ENCODE measurements around the gene PRH2. TPM values are rescaled to one million over a fixed set of nuclear protein-coding genes. Genes with fewer than 3 reads are reported as not detected.

The PRH2 gene
- total and polyA plus RNA-seq, 7 donors, result not detected

DNA sequence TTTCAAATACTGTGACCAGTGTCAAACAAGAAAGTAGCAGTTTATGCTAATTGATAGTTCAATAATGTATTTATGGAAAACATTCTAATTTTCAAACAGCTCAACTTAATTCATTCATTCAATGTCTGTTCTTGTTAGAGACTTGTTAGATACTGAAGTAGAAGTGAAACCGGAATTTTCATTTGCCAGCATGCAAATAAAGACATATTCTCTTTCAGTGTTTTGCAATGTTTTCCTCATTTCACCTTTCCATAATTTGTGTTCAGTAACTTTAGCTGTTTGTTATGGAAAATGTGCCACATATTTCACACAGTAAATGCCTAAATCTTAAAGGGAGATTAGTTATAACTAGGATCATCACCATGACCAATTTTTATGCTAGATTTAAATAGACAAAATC, 36.4 kb downstream of the PRH2 start:
- 87 to 98% (median 96%) methylated on average over 1 of the region's 1 CpG for WGBS, 3 donors

DNA sequence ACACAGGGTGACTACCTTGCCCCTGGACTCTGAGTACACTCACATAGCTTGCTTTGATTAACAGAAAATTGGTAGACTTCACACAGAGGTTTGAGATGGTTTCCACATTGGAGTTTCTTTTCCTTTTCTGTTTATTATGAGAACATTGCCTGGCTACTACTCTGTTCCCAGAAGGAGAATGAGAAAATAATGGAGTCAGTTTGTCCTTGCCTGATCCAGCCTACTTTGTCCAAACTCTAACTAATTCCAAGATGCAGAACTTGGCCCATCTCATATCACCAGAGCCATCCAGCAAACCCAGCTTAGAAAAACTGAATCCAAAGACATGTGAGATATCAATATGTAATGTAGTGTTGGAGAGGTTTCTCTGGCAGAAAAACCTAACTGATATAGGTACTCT, 37.3 kb downstream of the PRH2 start:
- H3K27me3 ChIP-seq (ENCODE audit: insufficient read depth in 3 of 3, low read length in 2 of 3), result no peaks in the 10 kb centered on the region
- TF ChIP-seq, protein P1, sequence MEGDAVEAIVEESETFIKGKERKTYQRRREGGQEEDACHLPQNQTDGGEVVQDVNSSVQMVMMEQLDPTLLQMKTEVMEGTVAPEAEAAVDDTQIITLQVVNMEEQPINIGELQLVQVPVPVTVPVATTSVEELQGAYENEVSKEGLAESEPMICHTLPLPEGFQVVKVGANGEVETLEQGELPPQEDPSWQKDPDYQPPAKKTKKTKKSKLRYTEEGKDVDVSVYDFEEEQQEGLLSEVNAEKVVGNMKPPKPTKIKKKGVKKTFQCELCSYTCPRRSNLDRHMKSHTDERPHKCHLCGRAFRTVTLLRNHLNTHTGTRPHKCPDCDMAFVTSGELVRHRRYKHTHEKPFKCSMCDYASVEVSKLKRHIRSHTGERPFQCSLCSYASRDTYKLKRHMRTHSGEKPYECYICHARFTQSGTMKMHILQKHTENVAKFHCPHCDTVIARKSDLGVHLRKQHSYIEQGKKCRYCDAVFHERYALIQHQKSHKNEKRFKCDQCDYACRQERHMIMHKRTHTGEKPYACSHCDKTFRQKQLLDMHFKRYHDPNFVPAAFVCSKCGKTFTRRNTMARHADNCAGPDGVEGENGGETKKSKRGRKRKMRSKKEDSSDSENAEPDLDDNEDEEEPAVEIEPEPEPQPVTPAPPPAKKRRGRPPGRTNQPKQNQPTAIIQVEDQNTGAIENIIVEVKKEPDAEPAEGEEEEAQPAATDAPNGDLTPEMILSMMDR (IDR thresholded peaks at IDR 0.05), result no peak
- DNase-seq, result no peak
- ATAC-seq, result no peak
- H3K4me1 ChIP-seq, result peaks cover 3% of the 10 kb centered on the region
- H3K4me3 ChIP-seq, result no peak overlapping the region
- H3K27ac ChIP-seq, result no peak overlapping the region
- no peaks in the 10 kb centered on the region for H3K9me3 ChIP-seq
- intact Hi-C loops (cut with DNase I), result no loop called here
- H3K36me3 ChIP-seq (ENCODE audit: insufficient read depth in 1 of 2, low read depth in 1 of 2), result no peaks in the 10 kb centered on the region

More for the DNA sequence above, 36.4 kb downstream of the PRH2 start:
- DNase-seq (no peak), ATAC-seq (no peak)
- Histone ChIP-seq H3K36me3 (ENCODE audit: insufficient read depth in 1 of 2, low read depth in 1 of 2) (no peaks in the 10 kb centered on the region), H3K4me3 (no peak overlapping the region), H3K27me3 (ENCODE audit: insufficient read depth in 3 of 3, low read length in 2 of 3) (no peaks in the 10 kb centered on the region), H3K4me1 (peaks cover 3% of the 10 kb centered on the region), H3K27ac (no peak overlapping the region), H3K9me3 (no peaks in the 10 kb centered on the region)
- intact Hi-C loops (cut with DNase I), result no loop called here
- TF ChIP-seq, protein P1 (IDR thresholded peaks at IDR 0.05), result no peak

DNA sequence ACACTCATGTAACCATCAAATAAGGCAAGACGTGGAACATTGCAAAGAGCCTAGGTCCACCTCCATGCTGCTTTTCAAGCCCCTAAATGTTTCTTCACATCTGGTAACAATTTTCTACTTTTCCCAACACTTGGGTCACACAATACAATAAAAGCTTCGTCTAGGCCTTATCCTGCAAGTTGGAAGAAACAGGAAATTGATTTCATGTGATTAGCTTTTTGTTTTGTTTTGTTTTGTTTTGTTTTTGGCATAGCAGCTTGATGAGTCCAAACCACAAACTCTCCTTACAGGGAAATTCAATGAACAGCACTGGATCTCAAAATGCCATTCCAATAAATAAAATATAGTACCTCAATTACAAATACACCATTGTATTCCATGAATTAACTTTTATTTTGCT, 38.4 kb downstream of the PRH2 start:
- no peak overlapping the region for H3K27ac ChIP-seq
- intact Hi-C loops (cut with DNase I), result no loop called here

DNA sequence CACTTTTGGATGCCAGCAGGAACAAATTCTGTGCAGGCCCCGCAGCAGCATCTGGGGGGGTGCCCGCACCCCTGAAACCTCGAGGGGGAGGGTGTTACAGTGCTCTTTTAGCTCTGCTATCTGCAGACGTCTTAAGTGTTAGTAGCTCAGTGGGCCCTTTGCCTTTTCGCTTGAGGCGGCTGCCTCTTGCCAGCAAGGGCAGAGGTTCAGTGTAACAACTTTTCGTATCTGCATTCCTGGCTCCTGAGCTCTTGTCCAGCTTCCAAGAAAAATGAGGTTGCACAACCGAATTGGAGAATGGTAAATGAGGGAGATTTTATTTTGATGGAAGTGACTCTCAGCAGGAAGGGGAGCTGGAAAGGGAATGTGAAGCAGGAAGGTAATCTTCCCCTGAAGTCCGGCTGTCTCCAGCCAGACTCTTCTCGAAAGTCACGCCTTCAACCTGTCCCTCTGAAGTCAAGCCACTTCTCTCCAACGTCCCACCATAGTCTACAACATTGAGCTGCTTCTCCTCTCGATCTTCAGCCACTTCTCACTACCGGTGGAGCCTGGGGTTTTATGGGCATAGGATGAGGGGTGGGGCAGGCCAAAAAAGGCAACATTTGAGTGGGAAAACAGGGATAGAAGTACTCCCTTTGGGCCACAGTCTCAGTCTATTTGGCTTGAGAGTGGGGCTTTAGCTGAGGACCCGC, 39.9 kb downstream of the PRH2 start:
- no peaks in the 10 kb centered on the region for H3K9me3 ChIP-seq
- ATAC-seq (peak; percentile 22 to 75 (median 47)), DNase-seq (peak in 1 of 2 donors; percentile 53)
- H3K27me3 ChIP-seq (ENCODE audit: insufficient read depth in 3 of 3, low read length in 2 of 3), result no peaks in the 10 kb centered on the region
- no peaks in the 10 kb centered on the region for H3K36me3 ChIP-seq (ENCODE audit: insufficient read depth in 1 of 2, low read depth in 1 of 2)
- TF ChIP-seq, protein P1 (IDR thresholded peaks at IDR 0.05), result no peak
- peaks cover 3% of the 10 kb centered on the region for H3K4me1 ChIP-seq
- no peak overlapping the region for H3K4me3 ChIP-seq
- 47 to 64% (median 52%) methylated on average over 15 of the region's 15 CpGs for WGBS, 3 donors
- intact Hi-C loops (cut with DNase I), result no loop called here
- H3K27ac ChIP-seq, result no peak overlapping the region

More for the DNA sequence above, 38.4 kb downstream of the PRH2 start:
- ATAC-seq (no peak), DNase-seq (no peak)
- no peaks in the 10 kb centered on the region for H3K27me3 ChIP-seq (ENCODE audit: insufficient read depth in 3 of 3, low read length in 2 of 3)
- TF ChIP-seq, protein P1 (IDR thresholded peaks at IDR 0.05), result no peak
- no peaks in the 10 kb centered on the region for H3K9me3 ChIP-seq
- peaks cover 3% of the 10 kb centered on the region for H3K4me1 ChIP-seq
- no peaks in the 10 kb centered on the region for H3K36me3 ChIP-seq (ENCODE audit: insufficient read depth in 1 of 2, low read depth in 1 of 2)
- WGBS, 3 donors, result 60 to 66% (median 62%) methylated on average over 2 of the region's 2 CpGs
- no peak overlapping the region for H3K4me3 ChIP-seq

DNA sequence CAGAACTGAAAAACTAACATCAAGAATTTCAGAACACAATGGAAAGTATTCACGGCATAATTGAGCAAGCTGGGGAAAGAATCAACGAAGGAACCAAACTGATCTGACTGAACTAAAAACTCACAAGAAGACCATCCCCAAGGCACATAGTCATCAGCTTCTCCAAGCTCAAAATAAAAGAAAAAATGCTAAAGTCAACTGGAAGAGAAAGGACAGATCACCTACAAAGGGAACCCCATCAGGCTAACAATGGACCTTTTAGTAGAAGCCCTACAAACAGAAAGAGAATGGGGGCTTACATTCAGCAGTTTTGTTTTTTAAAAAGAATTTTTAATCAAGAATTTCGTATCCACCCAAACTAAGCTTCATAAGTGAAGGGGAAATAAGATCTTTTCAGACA, 45.9 kb downstream of the PRH2 start:
- H3K4me1 ChIP-seq, result no peaks in the 10 kb centered on the region
- TF ChIP-seq, protein P1 (IDR thresholded peaks at IDR 0.05), result no peak
- no peaks in the 10 kb centered on the region for H3K9me3 ChIP-seq
- intact Hi-C loops (cut with DNase I), result no loop called here
- H3K27me3 ChIP-seq (ENCODE audit: insufficient read depth in 3 of 3, low read length in 2 of 3), result no peaks in the 10 kb centered on the region
- no peak for DNase-seq
- WGBS, 3 donors, result 81 to 85% (median 85%) methylated on average over 3 of the region's 3 CpGs
- no peaks in the 10 kb centered on the region for H3K36me3 ChIP-seq (ENCODE audit: insufficient read depth in 1 of 2, low read depth in 1 of 2)
- ATAC-seq, result no peak
- no peak overlapping the region for H3K4me3 ChIP-seq
- H3K27ac ChIP-seq, result no peak overlapping the region

Data from psoas muscle (tissue), 8 donors.